Pancreas (tissue), 10 donors: ENCODE data around the gene PRXL2B. TPM values are rescaled to one million over a fixed set of nuclear protein-coding genes. Genes with fewer than 3 reads are reported as not detected.

Source experiments
- ATAC-seq, 4 donors: fragments of 200-7000 bp; cut with Tn5 transposase; one replicate each; pipeline versions ENCODE4 v1.8.0 to v1.9.1; 2020; ENCODE audit warnings: mild to moderate bottlenecking in 4 of 4, moderate library complexity in 4 of 4
- DNase-seq, 6 donors: peaks; one replicate each; pipeline ENCODE4 v3.0.0-alpha.2; 2020
- FAIRE-seq: peaks from 2 replicates; lab custom pipeline; 2012; peaks lifted over from hg19 to GRCh38; lab: Jason Lieb, UNC
- H3K27ac ChIP-seq, 4 donors: fragments of 200-600 bp; sonication (generic); 1 replicate in 3 of 4; 2 replicates in 1 of 4; pipeline versions ENCODE4 v1.5.0 to v1.8.0; 2020
- H3K27me3 ChIP-seq, 4 donors: fragments of 200-600 bp; one replicate each; pipeline ENCODE4 v1.8.0; 2021
- H3K36me3 ChIP-seq, 3 donors: fragments of 200-600 bp; sonication (generic) in 1 of 3; one replicate each; pipeline versions ENCODE4 v1.5.0 to v1.8.0; 2020 to 2021
- H3K4me1 ChIP-seq, 3 donors: fragments of 200-600 bp; one replicate each; pipeline ENCODE4 v1.8.0; 2021
- H3K4me3 ChIP-seq, 4 donors: fragments of 200-600 bp; sonication (generic) in 2 of 4; one replicate each; pipeline versions ENCODE4 v1.5.0 to v1.8.0; 2020 to 2021
- H3K9me3 ChIP-seq, 4 donors: fragments of 200-600 bp; one replicate each; pipeline ENCODE4 v1.8.0; 2021
- CTCF ChIP-seq, 4 donors: fragments of 200-600 bp; sonication (generic) in 3 of 4; IDR thresholded peaks; one replicate each; pipeline versions ENCODE4 v1.5.0 to v1.8.0; 2021; ENCODE audit warnings: antibody characterized with exemption in 4 of 4
- WGBS, 2 donors: extraction: QIAGEN DNeasy Blood & Tissue Kit; methylation state at CpG; one replicate each; pipeline ENCODE4 v1.1.7; 2013; 5-methylcytosine and 5-hydroxymethylcytosine counted together
- intact Hi-C, 3 donors: fragments of 100-400 bp; cut with DNase I; formaldehyde crosslinking; loops; one replicate each; pipeline versions ENCODE4 v1.11.1 to v1.14.2; 2022
- polyA plus RNA-seq, 2 donors: library from polyadenylated mRNA; stranded (reverse); fragments of 200-250 nt; gene quantifications; one replicate each; pipeline ENCODE4 v1.2.3, GENCODE V29; 2013
- total RNA-seq, 6 donors: library from RNA; stranded (reverse); fragmentation: NEBNext Ultra II Directional in 4 of 6; extraction: Animal tissue kit (Norgen Biotek cat#: 25700) in 4 of 6; gene quantifications; one replicate each; pipeline versions ENCODE4 v1.2.1 to v1.2.4, GENCODE V29; 2021 to 2023
- donor health status: healthy with polysubstance abuse.
- donor health status: DM: no; HTN: no; CAD: no; lungs with moderate emphysema.
- donor health status: DM: no; HTN: no; CAD: no.
- donor health status: control.
- donor health status: control.
- donor health status: Bipolar disorder and iron deficiency.
- donor health status: DM: yes; HTN: yes; CAD: no.
- donor health status: DM: no; HTN: no; CAD: no.
- donor health status: DM: no; HTN: no; CAD: no.
- donor health status: DM: yes; HTN: yes; CAD: no.

The PRXL2B gene
- total and polyA plus RNA-seq, 8 donors: 3.3 to 16.4 (median 11.5) TPM

GRCh38 chr1:2543543-2544092, 43.0 kb upstream of the PRXL2B start:
- 54 to 63% methylated on average over 23 to 26 of the region's 26 CpGs for WGBS, 2 donors
- no peak overlapping the region for H3K4me3 ChIP-seq
- ATAC-seq (no peak), FAIRE-seq (no peak), DNase-seq (no peak)
- no peaks in the 10 kb centered on the region for H3K27me3 ChIP-seq
- H3K36me3 ChIP-seq: no peaks in the 10 kb centered on the region
- TF ChIP-seq CTCF (IDR thresholded peaks at IDR 0.05): no peak
- intact Hi-C loops: no loop called here
- peaks cover 0 to 16% (median 15%) of the 10 kb centered on the region in 3 donors for H3K4me1 ChIP-seq
- H3K27ac ChIP-seq: no peak overlapping the region
- H3K9me3 ChIP-seq: no peaks in the 10 kb centered on the region

GRCh38 chr1:2544093-2544874, 42.3 kb upstream of the PRXL2B start:
- Histone ChIP-seq H3K27me3 (no peaks in the 10 kb centered on the region), H3K27ac (no peak overlapping the region), H3K4me3 (no peak overlapping the region), H3K4me1 (peaks cover 5 to 21% (median 20%) of the 10 kb centered on the region in 3 donors), H3K9me3 (no peaks in the 10 kb centered on the region), H3K36me3 (no peaks in the 10 kb centered on the region)
- no peak for TF ChIP-seq CTCF (IDR thresholded peaks at IDR 0.05)
- no peak for FAIRE-seq
- ATAC-seq: no peak
- intact Hi-C loops: no loop called here
- 67 to 74% methylated on average over 24 to 26 of the region's 26 CpGs for WGBS, 2 donors
- DNase-seq: no peak

- Histone ChIP-seq H3K27ac (peak overlapping the region in 3 of 4 donors; percentile 28 to 83 (median 45)), H3K4me1 (peaks cover 6 to 22% (median 20%) of the 10 kb centered on the region in 3 donors), H3K9me3 (no peaks in the 10 kb centered on the region), H3K27me3 (no peaks in the 10 kb centered on the region), H3K4me3 (no peak overlapping the region), H3K36me3 (no peaks in the 10 kb centered on the region)
- intact Hi-C loops: loop anchor here in 2 of 3 donors (5.0 kb wide), 1 partner anchor 128 kb away; no protein-coding TSS in a partner anchor
- 45 to 49% methylated on average over 19 of the region's 19 CpGs for WGBS, 2 donors
- TF ChIP-seq CTCF (IDR thresholded peaks at IDR 0.05): no peak
- FAIRE-seq (no peak), ATAC-seq (no peak), DNase-seq (peak in 2 of 6 donors; percentile 51 to 69)
These were observed 41.5 kb upstream of the PRXL2B start for GRCh38 chr1:2544875-2545640.

GRCh38 chr1:2545754-2546514, 40.6 kb upstream of the PRXL2B start:
- ATAC-seq (peak; percentile 66 to 73 (median 70)), DNase-seq (peak in 5 of 6 donors; percentile 90 to 96 (median 93)), FAIRE-seq (no peak)
- peak overlapping the region; percentile 16 to 67 (median 47) for H3K4me3 ChIP-seq
- WGBS, 2 donors: 3 to 8% methylated on average over 16 to 37 of the region's 43 CpGs
- H3K4me1 ChIP-seq: peaks cover 6 to 22% (median 20%) of the 10 kb centered on the region in 3 donors
- intact Hi-C loops: loop anchor here in 2 of 3 donors (5.0 kb wide), 1 partner anchor 129 kb away; no protein-coding TSS in a partner anchor
- TF ChIP-seq CTCF (IDR thresholded peaks at IDR 0.05): no peak
- H3K9me3 ChIP-seq: no peaks in the 10 kb centered on the region
- H3K36me3 ChIP-seq: no peaks in the 10 kb centered on the region
- H3K27me3 ChIP-seq: no peaks in the 10 kb centered on the region
- H3K27ac ChIP-seq: peak overlapping the region; percentile 73 to 97 (median 84)
